ENCODE data around the gene ARFGAP3.

ARFGAP3 gene

GRCh38 chr22:42754658-42755057, 102.4 kb downstream of the ARFGAP3 start (continued):
- TF ChIP-seq ZNF518A (tag by site-specific recombination; conservative IDR thresholded peaks at IDR 0.05; ENCODE audit: low read depth) = no peak
- no peak for TF ChIP-seq ZNF76 (tag by site-specific recombination; IDR thresholded peaks at IDR 0.05; ENCODE audit: borderline replicate concordance, low read depth)
- TF ChIP-seq ZNF184 (tag by site-specific recombination; IDR thresholded peaks at IDR 0.05) = no peak
- no peak for TF ChIP-seq ZNF843 (tag by site-specific recombination; IDR thresholded peaks at IDR 0.05)

GRCh38 chr22:42752912-42753311, 104.2 kb downstream of the ARFGAP3 start:
- CTCF ChIA-PET = no interaction called here
- POLR2A ChIA-PET = interaction anchor here (0.7 kb wide), 1 partner anchor 444 kb away, joined by 3 read pairs; no protein-coding TSS in a partner anchor
- H3K4me1 ChIP-seq (ENCODE audit: control insufficient read depth, insufficient read depth, low read length) = no peaks in the 10 kb centered on the region
- TF ChIP-seq ZNF747 (tag by site-specific recombination; IDR thresholded peaks at IDR 0.05) = no peak
- TF ChIP-seq ZNF391 (tag by site-specific recombination; IDR thresholded peaks at IDR 0.05; ENCODE audit: borderline replicate concordance, low read depth) = no peak
- no peak for TF ChIP-seq ZNF404 (tag by site-specific recombination; IDR thresholded peaks at IDR 0.05)
- no peak for TF ChIP-seq ZNF529 (tag by site-specific recombination; IDR thresholded peaks at IDR 0.05; ENCODE audit: insufficient replicate concordance)
- no peak for TF ChIP-seq ZNF555 (tag by site-specific recombination; conservative IDR thresholded peaks at IDR 0.05)
- no peak for TF ChIP-seq ZNF837 (tag by site-specific recombination; IDR thresholded peaks at IDR 0.05)
- no peak for TF ChIP-seq ZNF274 (IDR thresholded peaks at IDR 0.05; ENCODE audit: low read length)
- no peak for TF ChIP-seq ZNF274 (tag by site-specific recombination; IDR thresholded peaks at IDR 0.05; ENCODE audit: borderline replicate concordance)
- no peak for TF ChIP-seq PBX3 (CRISPR knock-in tag; IDR thresholded peaks at IDR 0.05)
- TF ChIP-seq ZNF26 (tag by site-specific recombination; IDR thresholded peaks at IDR 0.05) = no peak
- no peak for TF ChIP-seq RBAK (tag by site-specific recombination; IDR thresholded peaks at IDR 0.05)
- TF ChIP-seq REST (tag by site-specific recombination; IDR thresholded peaks at IDR 0.05) = no peak
- no peak for TF ChIP-seq ZNF354C (tag by site-specific recombination; IDR thresholded peaks at IDR 0.05; ENCODE audit: borderline replicate concordance, low read depth)
- no peak for TF ChIP-seq ZNF138 (tag by site-specific recombination; IDR thresholded peaks at IDR 0.05; ENCODE audit: borderline replicate concordance)
- no peak for TF ChIP-seq ZNF692 (tag by site-specific recombination; IDR thresholded peaks at IDR 0.05)
- TF ChIP-seq ZNF133 (tag by site-specific recombination; IDR thresholded peaks at IDR 0.05) = no peak
- no peak for TF ChIP-seq ZNF175 (tag by site-specific recombination; IDR thresholded peaks at IDR 0.05)
- TF ChIP-seq ZNF423 (tag by site-specific recombination; IDR thresholded peaks at IDR 0.05) = no peak
- TF ChIP-seq ZNF350 (tag by site-specific recombination; IDR thresholded peaks at IDR 0.05) = no peak
- TF ChIP-seq ZNF843 (tag by site-specific recombination; IDR thresholded peaks at IDR 0.05) = no peak

More at GRCh38 chr22:42752912-42753311, 104.2 kb downstream of the ARFGAP3 start:
- Histone ChIP-seq H3K4me3 (ENCODE audit: low read depth, low read length) (no peak overlapping the region), H3K9me3 (ENCODE audit: control insufficient read depth, insufficient read depth, low read depth, low read length) (no peaks in the 10 kb centered on the region), H3K27ac (ENCODE audit: extremely low read depth, low read depth, low read length) (no peak overlapping the region), H3K36me3 (ENCODE audit: control insufficient read depth in 2 of 2, insufficient read depth in 1 of 2, low read length in 2 of 2) (no peaks in the 10 kb centered on the region)
